Smooth muscle cell (in vitro differentiated cells): ENCODE measurements around the gene IL10RA. TPM values are rescaled to one million over a fixed set of nuclear protein-coding genes. Genes with fewer than 3 reads are reported as not detected.

Source experiments
- DNase-seq: peaks from one replicate; lab custom pipeline; 2025; ENCODE audit not compliant: unreplicated experiment; lab: John Stamatoyannopoulos, UW
- H2AFZ ChIP-seq: fragments of 200-600 bp; sonication (generic); 2 replicates; pipeline ENCODE4 v1.6.0; 2016; ENCODE audit warnings: antibody characterized with exemption, low read depth, mild to moderate bottlenecking
- H3F3A ChIP-seq: fragments of 200-600 bp; sonication (generic); 2 replicates; pipeline ENCODE4 v1.6.0; 2017; ENCODE audit warnings: antibody characterized with exemption, low read depth
- H3K27ac ChIP-seq: fragments of 200-600 bp; sonication (generic); 2 replicates; pipeline ENCODE4 v1.5.1; 2016; ENCODE audit warnings: low read depth, mild to moderate bottlenecking
- H3K27me3 ChIP-seq: fragments of 200-600 bp; sonication (generic); 2 replicates; pipeline ENCODE4 v1.6.1; 2016; ENCODE audit warnings: low read depth, mild to moderate bottlenecking
- H3K36me3 ChIP-seq: fragments of 200-600 bp; sonication (generic); 2 replicates; pipeline ENCODE4 v1.5.1; 2016; ENCODE audit warnings: low read depth
- H3K4me1 ChIP-seq: fragments of 200-600 bp; sonication (generic); 2 replicates; pipeline ENCODE4 v1.5.1; 2016; ENCODE audit warnings: low read depth
- H3K4me2 ChIP-seq: fragments of 200-600 bp; sonication (generic); 2 replicates; pipeline ENCODE4 v1.6.0; 2016; ENCODE audit warnings: mild to moderate bottlenecking
- H3K4me3 ChIP-seq: fragments of 200-600 bp; sonication (generic); 2 replicates; pipeline ENCODE4 v1.5.1; 2016; ENCODE audit warnings: mild to moderate bottlenecking
- H3K79me2 ChIP-seq: fragments of 200-600 bp; sonication (generic); 2 replicates; pipeline ENCODE4 v1.6.0; 2016; ENCODE audit warnings: low read depth, mild to moderate bottlenecking
- H3K9ac ChIP-seq: fragments of 200-600 bp; sonication (generic); 2 replicates; pipeline ENCODE4 v1.6.0; 2016; ENCODE audit warnings: low read depth
- H3K9me3 ChIP-seq: fragments of 200-600 bp; sonication (generic); replicated peaks from 2 replicates; pipeline ENCODE4 v1.5.1; 2016; ENCODE audit warnings: low read depth
- H4K20me1 ChIP-seq: fragments of 200-600 bp; sonication (generic); 2 replicates; pipeline ENCODE4 v1.6.0; 2016; ENCODE audit warnings: low read depth
- CTCF ChIP-seq: fragments of 200-600 bp; sonication (generic); IDR thresholded peaks from 2 replicates; pipeline ENCODE4 v1.5.1; 2017; ENCODE audit warnings: borderline replicate concordance, mild to moderate bottlenecking, antibody characterized with exemption; ENCODE audit not compliant: insufficient read depth, poor library complexity, severe bottlenecking
- WGBS: methylation state at CpG from one replicate; pipeline ENCODE4 v1.1.7; 2016; ENCODE audit warnings: low lambda C conversion rate; 5-methylcytosine and 5-hydroxymethylcytosine counted together
- polyA plus RNA-seq: library from polyadenylated mRNA; unstranded; fragments of >200 nt; fragmentation: Nextera tagmentation; extraction: Ambion mirVana; gene quantifications from 2 replicates; pipeline ENCODE4 v1.2.1, GENCODE V29; 2016
- total RNA-seq: library from RNA; depleted of rRNA; stranded (reverse); fragments of >200 nt; gene quantifications from 2 replicates; pipeline ENCODE4 v1.2.3, GENCODE V29; 2014

IL10RA gene
- total and polyA plus RNA-seq, 2 experiments from 2014 or later = 0.07 to 0.18 TPM

- DNase-seq = no peak
- WGBS = 93% methylated on average over 4 of the region's 4 CpGs
- H3K9ac ChIP-seq = no peak overlapping the region
- no peaks in the 10 kb centered on the region for H3K27me3 ChIP-seq
- no peak overlapping the region for H2AFZ ChIP-seq
- no peak overlapping the region for H3K4me2 ChIP-seq
- no peak overlapping the region for H3K4me3 ChIP-seq
- no peaks in the 10 kb centered on the region for H3K79me2 ChIP-seq
- peaks cover 8% of the 10 kb centered on the region for H3F3A ChIP-seq
- no peaks in the 10 kb centered on the region for H4K20me1 ChIP-seq
- no peak overlapping the region for H3K27ac ChIP-seq
- no peaks in the 10 kb centered on the region for H3K36me3 ChIP-seq
- no peaks in the 10 kb centered on the region for H3K9me3 ChIP-seq
- H3K4me1 ChIP-seq = peaks cover 13% of the 10 kb centered on the region
- no peak for TF ChIP-seq CTCF
Measured at GRCh38 chr11:118000067-118000849, 14.1 kb downstream of the IL10RA start.

- Histone ChIP-seq H3K79me2 (no peaks in the 10 kb centered on the region), H3K27ac (no peak overlapping the region), H3K4me3 (no peak overlapping the region), H3K27me3 (no peaks in the 10 kb centered on the region), H3K4me1 (peaks cover 13% of the 10 kb centered on the region), H3K9ac (no peak overlapping the region), H3F3A (peaks cover 8% of the 10 kb centered on the region), H3K36me3 (no peaks in the 10 kb centered on the region), H3K9me3 (no peaks in the 10 kb centered on the region), H2AFZ (no peak overlapping the region), H4K20me1 (no peaks in the 10 kb centered on the region), H3K4me2 (no peak overlapping the region)
- DNase-seq = no peak
- TF ChIP-seq CTCF = no peak
- 92% methylated on average over 1 of the region's 1 CpG for WGBS
Measured at GRCh38 chr11:118000850-118001228, 14.6 kb downstream of the IL10RA start.

- H3K4me3 ChIP-seq = no peak overlapping the region
- no peak overlapping the region for H3K4me2 ChIP-seq
- H3K9me3 ChIP-seq = no peaks in the 10 kb centered on the region
- no peak for TF ChIP-seq CTCF
- H3K79me2 ChIP-seq = no peaks in the 10 kb centered on the region
- H3K4me1 ChIP-seq = peaks cover 13% of the 10 kb centered on the region
- no peak overlapping the region for H2AFZ ChIP-seq
- peak overlapping the region; percentile 72 for H3K27ac ChIP-seq
- no peak overlapping the region for H3K9ac ChIP-seq
- no peaks in the 10 kb centered on the region for H4K20me1 ChIP-seq
- no peaks in the 10 kb centered on the region for H3K36me3 ChIP-seq
- WGBS = 93% methylated on average over 5 of the region's 5 CpGs
- H3F3A ChIP-seq = peaks cover 8% of the 10 kb centered on the region
- no peak for DNase-seq
- H3K27me3 ChIP-seq = no peaks in the 10 kb centered on the region
Measured at GRCh38 chr11:118001494-118001971, 15.3 kb downstream of the IL10RA start.
